Parathyroid adenoma (tissue), 2 donors: ENCODE measurements around the gene STRN.
"Not testable (repeated sequence)": the region's sequence is repeated elsewhere in the genome, so short reads cannot be mapped to it uniquely, and the experiment has no call there.

Experiments used
- H2AFZ ChIP-seq: fragments of 300-600 bp; sonication (generic); one replicate; pipeline ENCODE4 v1.7.0; 2017; ENCODE audit warnings: antibody characterized with exemption, mild to moderate bottlenecking
- H3K27ac ChIP-seq: fragments of 300-600 bp; sonication (generic); one replicate; pipeline ENCODE4 v1.7.0; 2017
- H3K27me3 ChIP-seq: fragments of 300-600 bp; sonication (generic); one replicate; pipeline ENCODE4 v1.7.0; 2017; ENCODE audit warnings: low read length; ENCODE audit not compliant: control insufficient read depth, insufficient read depth
- H3K36me3 ChIP-seq: fragments of 300-600 bp; sonication (generic); one replicate; pipeline ENCODE4 v1.7.0; 2017; ENCODE audit warnings: low read length; ENCODE audit not compliant: control insufficient read depth, insufficient read depth
- H3K4me1 ChIP-seq: fragments of 300-600 bp; sonication (generic); one replicate; pipeline ENCODE4 v1.7.0; 2017; ENCODE audit warnings: control low read depth
- H3K4me2 ChIP-seq: fragments of 300-600 bp; sonication (generic); one replicate; pipeline ENCODE4 v1.7.0; 2017; ENCODE audit warnings: low read length
- H3K4me3 ChIP-seq: fragments of 300-600 bp; sonication (generic); one replicate; pipeline ENCODE4 v1.7.0; 2017; ENCODE audit warnings: low read depth, low read length
- H3K79me2 ChIP-seq: fragments of 300-600 bp; sonication (generic); one replicate; pipeline ENCODE4 v1.7.0; 2017; ENCODE audit warnings: control low read depth
- H3K9ac ChIP-seq: fragments of 300-600 bp; sonication (generic); one replicate; pipeline ENCODE4 v1.7.0; 2017; ENCODE audit warnings: mild to moderate bottlenecking
- H3K9me3 ChIP-seq: fragments of 300-600 bp; sonication (generic); one replicate; pipeline ENCODE4 v1.7.0; 2017; ENCODE audit warnings: low read length; ENCODE audit not compliant: control insufficient read depth
- TF ChIP-seq, protein P1 (sequence below): fragments of 300-600 bp; sonication (generic); IDR thresholded peaks from one replicate; pipeline ENCODE4 v1.7.0; 2017; ENCODE audit warnings: antibody characterized with exemption, mild to moderate bottlenecking
- donor health status: primary hyperparathyroidism.

Gene STRN

DNA sequence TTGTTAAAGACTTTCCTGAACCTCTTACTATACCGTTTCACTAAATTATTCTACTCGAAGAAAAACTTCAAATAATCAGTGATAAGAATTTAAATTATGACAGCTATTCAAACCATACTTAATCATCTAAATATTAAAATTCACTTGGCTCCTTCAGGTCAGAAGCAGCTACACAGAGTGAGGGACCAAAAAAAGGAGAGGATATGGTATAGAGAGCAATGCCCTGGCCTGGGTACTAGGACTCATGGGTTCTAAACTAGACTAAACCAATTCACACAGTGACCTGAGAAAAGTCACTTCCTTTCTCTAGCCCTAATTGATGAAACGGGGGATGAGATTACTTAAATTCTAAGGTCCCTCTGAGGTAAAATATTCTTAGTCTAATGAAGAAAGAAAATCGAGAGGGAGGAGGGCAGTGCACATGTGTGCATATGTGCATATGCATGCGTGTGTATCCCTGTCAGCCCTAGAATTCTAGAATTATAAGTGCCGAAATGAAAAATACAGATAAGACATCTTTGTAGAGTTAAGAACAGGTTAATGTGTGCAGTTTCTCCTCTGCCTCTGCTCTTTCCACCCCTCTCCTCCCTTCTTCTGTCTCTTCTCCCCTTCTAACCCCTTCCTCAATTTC, 11.2 kb downstream of the STRN start:
- Histone ChIP-seq H3K4me3 (no peak overlapping the region), H3K4me1 (peaks cover 5% of the 10 kb centered on the region), H3K79me2 (peaks cover 18% of the 10 kb centered on the region), H3K9me3 (no peaks in the 10 kb centered on the region), H2AFZ (no peak overlapping the region), H3K27me3 (no peaks in the 10 kb centered on the region), H3K36me3 (no peaks in the 10 kb centered on the region), H3K9ac (no peak overlapping the region), H3K4me2 (no peak overlapping the region), H3K27ac (no peak overlapping the region)
- TF ChIP-seq, protein P1, sequence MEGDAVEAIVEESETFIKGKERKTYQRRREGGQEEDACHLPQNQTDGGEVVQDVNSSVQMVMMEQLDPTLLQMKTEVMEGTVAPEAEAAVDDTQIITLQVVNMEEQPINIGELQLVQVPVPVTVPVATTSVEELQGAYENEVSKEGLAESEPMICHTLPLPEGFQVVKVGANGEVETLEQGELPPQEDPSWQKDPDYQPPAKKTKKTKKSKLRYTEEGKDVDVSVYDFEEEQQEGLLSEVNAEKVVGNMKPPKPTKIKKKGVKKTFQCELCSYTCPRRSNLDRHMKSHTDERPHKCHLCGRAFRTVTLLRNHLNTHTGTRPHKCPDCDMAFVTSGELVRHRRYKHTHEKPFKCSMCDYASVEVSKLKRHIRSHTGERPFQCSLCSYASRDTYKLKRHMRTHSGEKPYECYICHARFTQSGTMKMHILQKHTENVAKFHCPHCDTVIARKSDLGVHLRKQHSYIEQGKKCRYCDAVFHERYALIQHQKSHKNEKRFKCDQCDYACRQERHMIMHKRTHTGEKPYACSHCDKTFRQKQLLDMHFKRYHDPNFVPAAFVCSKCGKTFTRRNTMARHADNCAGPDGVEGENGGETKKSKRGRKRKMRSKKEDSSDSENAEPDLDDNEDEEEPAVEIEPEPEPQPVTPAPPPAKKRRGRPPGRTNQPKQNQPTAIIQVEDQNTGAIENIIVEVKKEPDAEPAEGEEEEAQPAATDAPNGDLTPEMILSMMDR = no peak

DNA sequence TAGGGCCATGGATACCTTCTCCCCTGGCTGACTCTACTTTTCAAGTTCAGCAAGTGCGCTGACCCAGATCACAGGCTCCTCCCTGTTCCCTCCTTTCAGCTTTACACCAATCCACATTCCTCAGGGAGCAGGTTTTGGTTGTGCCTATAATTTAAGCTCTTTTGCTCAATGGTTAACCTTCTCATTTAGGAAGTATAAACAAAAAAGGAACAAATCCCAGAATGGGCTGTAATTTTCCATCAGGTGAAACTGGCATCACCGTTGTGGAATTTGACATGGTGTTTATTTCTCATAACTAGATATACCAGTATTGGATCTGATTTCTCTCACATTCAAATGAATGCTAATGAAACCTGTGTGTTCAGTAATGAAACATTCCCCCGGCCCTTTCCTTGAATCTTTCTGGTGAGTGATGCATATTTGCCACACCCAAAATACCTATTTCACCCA, 13.6 kb downstream of the STRN start:
- no peaks in the 10 kb centered on the region for H3K36me3 ChIP-seq
- peaks cover 19% of the 10 kb centered on the region for H3K79me2 ChIP-seq
- H2AFZ ChIP-seq = no peak overlapping the region
- no peaks in the 10 kb centered on the region for H3K27me3 ChIP-seq
- H3K9ac ChIP-seq = no peak overlapping the region
- H3K4me2 ChIP-seq = no peak overlapping the region
- H3K27ac ChIP-seq = no peak overlapping the region
- H3K4me3 ChIP-seq = no peak overlapping the region
- TF ChIP-seq, protein P1 = no peak
- no peaks in the 10 kb centered on the region for H3K9me3 ChIP-seq
- peaks cover 5% of the 10 kb centered on the region for H3K4me1 ChIP-seq

DNA sequence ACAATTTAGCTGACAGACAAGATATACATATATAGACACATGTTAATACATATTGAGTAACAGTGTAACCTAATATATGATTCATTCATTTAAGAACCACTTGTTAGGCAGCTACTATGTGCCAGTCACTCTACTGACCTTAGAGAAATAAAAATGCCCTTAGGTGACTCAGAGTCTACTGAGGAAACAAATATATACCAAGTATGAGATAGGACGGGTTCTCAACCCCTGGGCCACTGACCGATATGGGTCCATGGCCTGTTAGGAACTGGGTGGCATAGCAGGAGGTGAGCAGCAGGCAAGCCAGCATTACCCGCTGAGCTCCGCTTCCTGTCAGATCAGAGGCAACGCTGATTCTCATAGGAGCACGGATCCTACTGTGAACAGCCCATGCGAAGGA, 14.8 kb downstream of the STRN start:
- Histone ChIP-seq H3K27ac (no peak overlapping the region), H3K27me3 (no peaks in the 10 kb centered on the region), H3K79me2 (peaks cover 14% of the 10 kb centered on the region), H3K4me1 (peaks cover 5% of the 10 kb centered on the region), H3K36me3 (no peaks in the 10 kb centered on the region), H3K9me3 (no peaks in the 10 kb centered on the region), H3K9ac (no peak overlapping the region), H2AFZ (no peak overlapping the region), H3K4me2 (no peak overlapping the region), H3K4me3 (no peak overlapping the region)
- TF ChIP-seq, protein P1 = no peak

DNA sequence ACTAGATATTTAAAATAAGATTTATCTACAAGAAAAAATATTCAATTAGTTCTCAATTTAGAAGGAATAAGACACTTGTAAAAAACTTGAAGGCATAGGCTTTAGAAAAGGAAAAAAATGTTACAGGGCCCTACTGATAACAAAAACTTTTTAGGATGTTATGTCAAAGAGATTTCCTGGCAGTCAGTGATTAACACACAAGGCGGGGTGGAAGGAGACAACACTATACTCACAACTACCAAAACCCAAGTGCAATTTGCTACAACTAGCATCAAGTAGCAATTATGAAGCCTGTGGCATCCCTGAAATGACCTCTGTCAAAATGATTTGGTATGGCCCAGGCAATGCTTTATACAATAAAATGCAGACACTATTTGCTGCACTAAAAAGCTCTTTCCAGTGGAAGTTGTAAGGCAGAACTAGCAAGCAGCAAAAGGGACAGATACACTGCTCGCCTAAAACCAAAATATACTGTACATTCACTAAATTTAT, 15.3 kb downstream of the STRN start:
- no peak overlapping the region for H3K4me2 ChIP-seq
- H3K36me3 ChIP-seq = no peaks in the 10 kb centered on the region
- no peak overlapping the region for H2AFZ ChIP-seq
- no peak overlapping the region for H3K4me3 ChIP-seq
- H3K9ac ChIP-seq = no peak overlapping the region
- H3K27me3 ChIP-seq = no peaks in the 10 kb centered on the region
- no peak overlapping the region for H3K27ac ChIP-seq
- TF ChIP-seq, protein P1 = no peak
- peaks cover 5% of the 10 kb centered on the region for H3K4me1 ChIP-seq
- H3K9me3 ChIP-seq = no peaks in the 10 kb centered on the region
- peaks cover 14% of the 10 kb centered on the region for H3K79me2 ChIP-seq

DNA sequence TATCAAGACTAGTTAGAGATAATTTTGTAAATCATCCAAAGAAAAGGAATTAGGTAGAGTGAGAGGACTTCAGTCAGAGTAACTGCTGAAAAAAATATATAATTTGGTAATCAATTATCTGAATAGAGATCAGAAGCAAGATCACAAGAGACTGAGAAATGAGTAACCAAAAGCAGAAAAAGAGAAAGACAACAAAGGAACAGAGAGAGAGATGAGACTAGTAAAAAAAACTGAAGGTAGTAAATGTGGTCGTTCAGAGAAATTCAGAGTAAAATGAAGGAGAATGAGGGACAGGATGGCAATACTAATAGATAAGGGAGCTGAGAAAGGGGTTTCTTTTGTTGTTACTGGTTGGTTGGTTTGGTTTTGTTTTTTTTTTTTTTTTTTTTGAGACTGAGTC, 16.5 kb downstream of the STRN start:
- TF ChIP-seq, protein P1 = no peak
- H3K9me3 ChIP-seq = no peaks in the 10 kb centered on the region
- no peak overlapping the region for H2AFZ ChIP-seq
- H3K4me2 ChIP-seq = no peak overlapping the region
- H3K27ac ChIP-seq = no peak overlapping the region
- H3K79me2 ChIP-seq = peaks cover 11% of the 10 kb centered on the region
- H3K4me3 ChIP-seq = no peak overlapping the region
- no peak overlapping the region for H3K9ac ChIP-seq
- no peaks in the 10 kb centered on the region for H3K27me3 ChIP-seq
- H3K4me1 ChIP-seq = peaks cover 5% of the 10 kb centered on the region
- H3K36me3 ChIP-seq = no peaks in the 10 kb centered on the region

DNA sequence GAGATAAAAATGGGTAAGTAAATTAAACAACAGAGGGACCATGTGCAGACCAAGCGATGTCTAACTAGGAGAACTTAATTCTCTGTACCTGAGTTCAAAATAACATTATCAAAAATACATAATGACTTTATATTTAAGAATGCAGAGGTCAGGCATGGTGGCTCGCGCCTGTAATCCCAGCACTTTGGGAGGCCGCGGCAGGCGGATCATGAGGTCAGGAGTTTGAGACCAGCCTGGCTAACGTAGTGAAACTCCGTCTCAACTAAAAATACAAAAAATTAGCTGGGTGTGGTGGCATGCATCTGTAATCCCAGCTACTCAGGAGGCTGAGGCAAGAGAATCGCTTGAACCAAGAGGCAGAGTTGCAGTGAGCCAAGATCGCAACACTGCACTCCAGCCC, 21.1 kb downstream of the STRN start:
- not testable (repeated sequence) for H3K36me3 ChIP-seq, H3K4me3 ChIP-seq, H3K9ac ChIP-seq, H3K4me2 ChIP-seq, H3K27me3 ChIP-seq, H3K9me3 ChIP-seq, H2AFZ ChIP-seq, H3K27ac ChIP-seq, H3K4me1 ChIP-seq
- peaks cover 10% of the 10 kb centered on the region for H3K79me2 ChIP-seq
